Head of caudate nucleus (tissue), 42 donors: ENCODE data around the gene OR2AG1.

ENCODE experiments used
- DNase-seq, 42 donors: peaks; one replicate each; pipeline versions ENCODE4 v3.0.0 to v3.0.0-alpha.2; 2020 to 2021; ENCODE audit warnings: mixed read lengths in 7 of 42
- intact Hi-C: fragments of 100-400 bp; cut with DNase I; formaldehyde crosslinking; loops from one replicate; pipeline ENCODE4 v1.15.0; 2022

The OR2AG1 gene, protein sequence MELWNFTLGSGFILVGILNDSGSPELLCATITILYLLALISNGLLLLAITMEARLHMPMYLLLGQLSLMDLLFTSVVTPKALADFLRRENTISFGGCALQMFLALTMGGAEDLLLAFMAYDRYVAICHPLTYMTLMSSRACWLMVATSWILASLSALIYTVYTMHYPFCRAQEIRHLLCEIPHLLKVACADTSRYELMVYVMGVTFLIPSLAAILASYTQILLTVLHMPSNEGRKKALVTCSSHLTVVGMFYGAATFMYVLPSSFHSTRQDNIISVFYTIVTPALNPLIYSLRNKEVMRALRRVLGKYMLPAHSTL

DNA sequence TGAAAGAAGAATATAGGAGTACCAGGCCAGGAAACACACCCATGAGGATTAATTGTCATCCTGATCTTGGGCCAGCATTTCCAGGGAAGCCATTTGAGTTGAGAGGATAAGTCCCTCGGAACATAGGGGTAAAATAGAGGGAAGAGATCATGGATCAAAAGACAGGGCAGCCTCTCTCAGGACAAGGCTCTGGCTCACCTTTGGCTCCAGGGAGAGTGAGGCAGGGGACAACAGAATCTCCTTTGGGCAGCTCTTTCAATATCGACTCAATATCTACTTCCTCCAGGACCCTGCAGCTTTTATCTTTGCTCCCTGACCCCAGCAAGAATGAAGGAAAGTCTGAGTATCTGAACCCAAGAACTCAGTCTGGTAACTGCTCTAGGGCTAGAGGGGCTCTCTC lies at the start of gene OR2AG1:
Gene OR2AG1, plus strand, starts transcription at position 301 of the 400 bp plus-strand sequence. CDS start 2,018 bp downstream, outside the sequence.
- intact Hi-C loops, result no loop called here
- no peak for DNase-seq

DNA sequence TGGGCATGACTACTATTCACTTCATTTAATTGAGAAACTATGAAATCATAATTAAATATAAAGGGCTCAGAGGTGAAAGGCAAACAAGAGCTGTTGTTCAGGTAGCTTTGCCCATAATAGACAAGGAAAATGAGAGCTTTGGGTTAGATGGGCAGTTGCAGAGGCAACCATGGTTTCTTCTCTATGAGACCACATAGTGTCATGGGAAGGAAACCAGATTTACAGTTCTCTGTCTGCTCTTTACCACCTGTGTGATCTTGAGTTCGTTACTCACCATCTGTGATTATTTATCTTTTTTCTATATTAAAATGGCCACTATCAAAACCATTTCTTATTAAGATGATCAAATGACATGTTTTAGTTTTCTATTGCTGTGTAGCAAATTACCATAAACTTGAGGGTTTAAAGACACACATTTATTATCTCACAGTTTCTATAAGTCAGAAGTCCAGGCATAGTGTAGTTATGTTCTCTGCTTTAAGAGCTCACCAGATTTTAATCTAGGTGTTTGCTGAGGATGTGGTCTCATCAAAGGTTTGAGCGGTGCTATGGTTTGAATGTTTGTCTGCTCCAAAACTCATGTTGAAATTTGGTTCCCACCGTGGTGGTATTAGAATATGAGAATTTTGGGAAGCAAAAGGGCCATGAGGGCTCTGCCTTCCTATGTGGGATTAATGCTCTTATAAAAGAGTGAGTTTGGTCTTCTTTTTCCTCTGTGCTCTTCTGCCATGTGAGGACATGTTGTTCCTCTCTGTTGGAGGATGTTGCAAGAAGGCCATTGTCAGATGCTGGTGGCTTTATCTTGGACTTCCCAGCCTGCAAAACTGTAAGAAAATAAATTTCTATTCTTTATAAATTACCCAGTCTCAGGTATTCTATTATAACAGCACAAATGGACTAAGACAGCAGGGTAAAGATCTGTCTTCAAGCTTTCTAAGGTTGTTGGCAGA lies 49.2 kb upstream of the OR2AG1 start:
- intact Hi-C loops, result no loop called here
- no peak for DNase-seq

DNA sequence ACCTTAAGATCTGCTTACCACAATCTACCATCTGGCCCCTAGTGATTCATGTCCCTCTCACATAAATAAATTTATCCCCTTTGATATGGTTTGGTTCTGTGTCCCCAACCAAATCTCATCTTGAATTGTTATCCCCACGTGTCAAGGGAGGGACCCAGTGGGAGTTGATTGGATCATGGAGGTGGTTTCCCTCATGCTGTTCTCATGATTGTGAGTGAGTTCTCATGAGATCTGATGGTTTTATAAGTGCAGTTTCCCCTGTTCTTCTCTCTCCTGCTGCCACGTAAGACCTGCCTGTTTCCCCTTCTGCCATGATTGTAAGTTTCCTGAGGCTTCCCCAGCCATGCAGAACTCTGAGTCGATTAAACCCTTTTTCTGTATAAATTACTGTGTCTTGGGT lies 48.2 kb upstream of the OR2AG1 start:
- no peak for DNase-seq
- intact Hi-C loops, result no loop called here

- intact Hi-C loops, result no loop called here
- no peak for DNase-seq
Observed at GRCh38 chr11:6735306-6735705, 47.5 kb upstream of the OR2AG1 start.

- no peak for DNase-seq
- intact Hi-C loops, result no loop called here
Observed at GRCh38 chr11:6736495-6737121, 46.2 kb upstream of the OR2AG1 start.

DNA sequence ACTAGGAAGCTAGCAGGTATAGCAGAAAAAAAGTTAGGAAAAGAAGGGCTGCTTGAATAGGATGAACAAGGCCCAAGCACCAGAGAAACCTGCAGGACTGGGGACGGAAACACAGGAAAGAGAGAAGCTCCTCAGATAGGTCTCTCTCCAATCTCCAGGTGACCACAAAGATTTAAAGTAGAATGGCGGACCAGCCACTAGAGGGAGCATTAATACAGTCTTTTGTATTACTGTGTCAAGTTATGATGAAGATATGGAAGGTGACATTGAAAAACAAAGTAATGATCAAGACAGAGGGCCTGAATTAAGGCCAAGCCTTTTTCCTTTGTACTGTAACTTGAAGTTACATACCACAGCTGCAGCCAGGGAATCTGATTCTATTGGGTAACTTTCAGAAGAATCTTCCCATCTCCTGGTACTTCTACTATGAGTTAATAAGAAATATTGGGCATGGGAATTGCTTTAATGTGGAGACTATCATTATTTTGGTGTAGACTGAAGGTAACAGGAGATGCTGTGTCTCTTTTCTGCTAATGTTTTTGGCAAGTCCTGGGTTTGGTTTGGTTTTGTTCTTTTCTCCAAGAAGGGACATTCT lies 44.9 kb upstream of the OR2AG1 start:
- intact Hi-C loops, result no loop called here
- DNase-seq, result peak in 29 of 42 donors; percentile 10 to 77 (median 43)

- intact Hi-C loops, result no loop called here
- no peak for DNase-seq
Observed at GRCh38 chr11:6738590-6738989, 44.2 kb upstream of the OR2AG1 start.

GRCh38 chr11:6742260-6742659 lies 40.6 kb upstream of the OR2AG1 start:
- intact Hi-C loops, result no loop called here
- peak in 1 of 42 donors; percentile 16 for DNase-seq

GRCh38 chr11:6745018-6745417 lies 37.8 kb upstream of the OR2AG1 start:
- intact Hi-C loops, result no loop called here
- DNase-seq, result no peak

- no peak for DNase-seq
- intact Hi-C loops, result no loop called here
Observed at GRCh38 chr11:6745465-6746015, 37.3 kb upstream of the OR2AG1 start.

- peak in 1 of 42 donors; percentile 4 for DNase-seq
- intact Hi-C loops, result no loop called here
Observed at GRCh38 chr11:6746086-6746618, 36.7 kb upstream of the OR2AG1 start.

GRCh38 chr11:6746626-6747025 lies 36.2 kb upstream of the OR2AG1 start:
- no peak for DNase-seq
- intact Hi-C loops, result no loop called here

- DNase-seq, result no peak
- intact Hi-C loops, result no loop called here
Observed at GRCh38 chr11:6747097-6747668, 35.6 kb upstream of the OR2AG1 start.

DNA sequence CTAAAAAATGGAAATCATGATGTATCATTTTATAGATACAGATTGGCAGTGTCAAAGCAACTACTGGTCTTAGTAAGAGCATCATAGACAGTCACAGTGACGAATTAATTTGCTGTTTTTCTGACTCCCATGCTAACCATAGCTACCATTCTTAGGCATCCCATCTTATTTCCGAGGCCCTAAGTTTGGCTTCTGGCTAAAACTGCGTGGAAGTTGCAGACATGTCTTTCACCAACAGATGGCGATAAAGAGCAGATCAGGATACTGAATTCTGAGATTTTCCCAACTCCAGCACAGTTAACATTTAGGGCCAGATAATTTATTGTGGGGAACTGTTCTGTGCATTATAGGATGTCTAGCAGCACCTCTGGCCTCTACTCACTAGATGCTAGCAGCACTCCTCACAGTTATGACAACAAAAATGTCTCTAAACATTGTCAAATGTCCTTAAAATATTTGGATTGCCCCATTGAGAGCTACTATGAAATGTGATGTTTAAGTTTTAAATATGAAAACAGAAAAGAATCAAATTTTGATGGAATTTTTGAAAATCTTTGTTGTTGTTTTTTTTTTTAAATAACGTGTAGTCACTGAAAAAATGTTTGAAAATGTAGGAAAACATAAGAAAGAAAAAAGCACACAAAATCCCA lies 27.4 kb upstream of the OR2AG1 start:
- peak in 27 of 42 donors; percentile 6 to 67 (median 42) for DNase-seq
- intact Hi-C loops, result no loop called here

- intact Hi-C loops, result no loop called here
- no peak for DNase-seq
Observed at GRCh38 chr11:6755953-6756347, 26.9 kb upstream of the OR2AG1 start.

- DNase-seq, result peak in 41 of 42 donors; percentile 10 to 82 (median 62)
- intact Hi-C loops, result no loop called here
Observed at GRCh38 chr11:6757373-6757967, 25.4 kb upstream of the OR2AG1 start.
